H1 (cell line): Measurements from ENCODE around the gene SGMS2. TPM values are rescaled to one million over a fixed set of nuclear protein-coding genes. Genes with fewer than 3 reads are reported as not detected.

Experiments
- BRCA1 ChIP-seq: IDR thresholded peaks from 2 replicates; pipeline ENCODE4 v1.6.1; 2012; ENCODE audit warnings: low read depth, low read length, improper control_type of control experiment
- CBX5 ChIP-seq: fragments of 300-800, 300-1000 bp; sonication (generic); IDR thresholded peaks from 2 replicates; pipeline ENCODE4 v1.7.1; 2016; ENCODE audit warnings: antibody characterized with exemption, low read length, low read depth
- CHD7 ChIP-seq: fragments of 300-600 bp; sonication (generic); IDR thresholded peaks from 2 replicates; pipeline ENCODE4 v1.7.1; 2012; ENCODE audit warnings: low read length, moderate library complexity, mild to moderate bottlenecking, inconsistent platforms; ENCODE audit not compliant: insufficient replicate concordance
- HDAC6 ChIP-seq: IDR thresholded peaks from one replicate; pipeline ENCODE4 v1.7.1; 2012; ENCODE audit warnings: low read depth, mild to moderate bottlenecking, inconsistent platforms, low read length, moderate library complexity
- NANOG ChIP-seq: IDR thresholded peaks from 2 replicates; pipeline ENCODE4 v1.6.1; 2011; ENCODE audit warnings: low read length, low read depth, mild to moderate bottlenecking, inconsistent platforms; ENCODE audit not compliant: insufficient read depth, poor library complexity, severe bottlenecking
- SIRT6 ChIP-seq: IDR thresholded peaks from one replicate; pipeline ENCODE4 v1.7.1; 2012; ENCODE audit warnings: low read length, inconsistent platforms
- polyA plus RNA-seq, 7 experiments: library from polyadenylated mRNA; depleted of rRNA in 3 of 7; stranded (reverse) in 5 of 7; unstranded in 2 of 7; fragments of >200 nt in 5 of 7; fragments of 200-250 nt in 2 of 7; gene quantifications; 1 replicate in 5 of 7; 2 replicates in 1 of 7; 4 replicates in 1 of 7; pipeline versions ENCODE4 v1.2.1 to v1.2.3, GENCODE V29; 2011 to 2013; ENCODE audit warnings: missing spikeins in 2 of 7, mixed read lengths in 2 of 7
- total RNA-seq: library from RNA; stranded (reverse); fragmentation: NEBNext Ultra II Directional; extraction: Animal tissue kit (Norgen Biotek cat#: 25700); gene quantifications from 2 replicates; pipeline ENCODE4 v1.2.1, GENCODE V29; 2021

The SGMS2 gene
- total and polyA plus RNA-seq, 2 of the 8 experiments (the other 6 are each of a cell fraction or from before 2014, with no cell fraction given): 0.04 to 1.3 TPM

DNA sequence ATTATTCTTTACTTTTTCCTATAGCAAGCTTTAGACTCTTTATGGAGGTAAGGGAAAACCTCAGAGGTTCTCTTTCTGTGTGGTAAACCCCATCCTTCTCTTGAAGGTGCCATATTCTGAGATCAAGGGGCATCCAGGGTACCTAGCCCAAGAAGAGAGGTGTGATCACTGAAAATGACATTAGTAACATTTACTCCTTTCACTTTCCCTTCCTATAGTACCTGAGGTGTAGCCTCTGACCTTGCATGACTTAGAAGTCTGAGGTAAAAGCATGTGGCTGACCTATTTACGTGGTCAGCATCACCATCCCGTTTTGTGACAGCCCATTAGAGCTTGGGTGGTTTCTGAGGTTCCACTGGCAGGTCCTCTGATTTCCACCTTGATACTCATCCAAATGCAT lies 25.7 kb downstream of the SGMS2 start (continued):
- TF ChIP-seq CHD7: no peak
- no peak for TF ChIP-seq HDAC6
- no peak for TF ChIP-seq NANOG
- no peak for TF ChIP-seq CBX5
- no peak for TF ChIP-seq SIRT6
- no peak for TF ChIP-seq BRCA1
